Liver (tissue), 9 donors: Measurements from ENCODE around the gene SYNJ2. TPM values are rescaled to one million over a fixed set of nuclear protein-coding genes. Genes with fewer than 3 reads are reported as not detected.

ENCODE experiments used
- DNase-seq: peaks from one replicate; pipeline ENCODE4 v3.0.0-alpha.2; 2017; ENCODE audit warnings: low spot score
- H3K27ac ChIP-seq, 2 donors: one replicate each; pipeline ENCODE4 v1.7.0; 2013; ENCODE audit warnings: inconsistent platforms in 2 of 2, low read length in 2 of 2, control low read depth in 1 of 2, low read depth in 1 of 2, mild to moderate bottlenecking in 1 of 2
- H3K27me3 ChIP-seq, 4 donors: one replicate each; pipeline versions ENCODE4 v1.6.1 to v1.7.0; 2013; ENCODE audit warnings: low read length in 3 of 4, inconsistent platforms in 1 of 4, mild to moderate bottlenecking in 1 of 4, moderate library complexity in 1 of 4; ENCODE audit not compliant: control insufficient read depth in 4 of 4, insufficient read depth in 4 of 4
- H3K36me3 ChIP-seq, 4 donors: one replicate each; pipeline versions ENCODE4 v1.6.1 to v1.7.0; 2013; ENCODE audit warnings: low read length in 3 of 4, mild to moderate bottlenecking in 3 of 4, low read depth in 1 of 4, moderate library complexity in 1 of 4; ENCODE audit not compliant: control insufficient read depth in 4 of 4, insufficient read depth in 3 of 4
- H3K4me1 ChIP-seq, 4 donors: one replicate each; pipeline versions ENCODE4 v1.6.1 to v1.7.0; 2013; ENCODE audit warnings: low read length in 3 of 4, mild to moderate bottlenecking in 3 of 4, moderate library complexity in 1 of 4; ENCODE audit not compliant: control insufficient read depth in 4 of 4, insufficient read depth in 4 of 4
- H3K4me3 ChIP-seq, 3 donors: one replicate each; pipeline versions ENCODE4 v1.6.1 to v1.7.0; 2013; ENCODE audit warnings: low read length in 3 of 3, control low read depth in 1 of 3, low read depth in 1 of 3, mild to moderate bottlenecking in 1 of 3
- H3K9ac ChIP-seq, 2 donors: one replicate each; pipeline ENCODE4 v1.7.0; 2013; ENCODE audit warnings: low read length in 2 of 2, mild to moderate bottlenecking in 2 of 2, moderate library complexity in 2 of 2, control low read depth in 1 of 2, low read depth in 1 of 2
- H3K9me3 ChIP-seq, 4 donors: one replicate each; pipeline versions ENCODE4 v1.6.1 to v1.7.0; 2013; ENCODE audit warnings: low read length in 3 of 4; ENCODE audit not compliant: control insufficient read depth in 4 of 4
- EGR1 ChIP-seq, 2 donors: IDR thresholded peaks; 2 replicates each; pipeline ENCODE4 v1.6.1; 2016 to 2018; ENCODE audit warnings: antibody characterized with exemption in 2 of 2, low read depth in 2 of 2
- FOXA1 ChIP-seq: IDR thresholded peaks from 2 replicates; pipeline ENCODE4 v1.6.1; 2016; ENCODE audit warnings: antibody characterized with exemption
- FOXA2 ChIP-seq: IDR thresholded peaks from 2 replicates; pipeline ENCODE4 v1.6.1; 2016; ENCODE audit warnings: antibody characterized with exemption
- GABPA ChIP-seq, 2 donors: IDR thresholded peaks in 1 of 2; conservative IDR thresholded peaks in 1 of 2; 2 replicates each; pipeline ENCODE4 v1.6.1; 2016; ENCODE audit warnings: antibody characterized with exemption in 2 of 2, mild to moderate bottlenecking in 1 of 2, moderate library complexity in 1 of 2
- HNF4A ChIP-seq, 2 donors: conservative IDR thresholded peaks; 2 replicates each; pipeline ENCODE4 v1.6.1; 2016; ENCODE audit warnings: antibody characterized with exemption in 2 of 2, mild to moderate bottlenecking in 2 of 2
- HNF4G ChIP-seq: IDR thresholded peaks from 2 replicates; pipeline ENCODE4 v1.6.1; 2016; ENCODE audit warnings: antibody characterized with exemption
- JUND ChIP-seq, 2 donors: IDR thresholded peaks; 2 replicates each; pipeline ENCODE4 v1.6.1; 2016; ENCODE audit warnings: antibody characterized with exemption in 2 of 2
- RXRA ChIP-seq, 2 donors: IDR thresholded peaks; 2 replicates each; pipeline ENCODE4 v1.6.1; 2017 to 2018; ENCODE audit warnings: antibody characterized with exemption in 2 of 2, mild to moderate bottlenecking in 1 of 2
- TAF1 ChIP-seq: conservative IDR thresholded peaks from 2 replicates; pipeline ENCODE4 v1.6.1; 2016; ENCODE audit warnings: antibody characterized with exemption, mild to moderate bottlenecking
- YY1 ChIP-seq: IDR thresholded peaks from 2 replicates; pipeline ENCODE4 v1.6.1; 2016; ENCODE audit warnings: antibody characterized with exemption, mild to moderate bottlenecking
- WGBS: extraction: QIAGEN DNeasy Blood & Tissue Kit; methylation state at CpG from one replicate; pipeline ENCODE4 v1.1.7; 2013; 5-methylcytosine and 5-hydroxymethylcytosine counted together
- polyA plus RNA-seq, 2 donors: library from polyadenylated mRNA; stranded (reverse) in 1 of 2; unstranded in 1 of 2; fragments of 200-250 nt in 1 of 2; fragments of >200 nt in 1 of 2; fragmentation: Nextera tagmentation in 1 of 2; extraction: Ambion mirVana in 1 of 2; gene quantifications; one replicate each; pipeline versions ENCODE4 v1.2.1 to v1.2.3, GENCODE V29; 2013 to 2015
- total RNA-seq, 2 donors: library from RNA; depleted of rRNA; stranded (reverse); fragments of >200 nt; gene quantifications; one replicate each; pipeline ENCODE4 v1.2.3, GENCODE V29; 2014
- TF ChIP-seq, protein P1 (sequence below): IDR thresholded peaks from 2 replicates; pipeline ENCODE4 v1.6.1; 2016; ENCODE audit warnings: antibody characterized with exemption
- donor health status: healthy.
- donor health status: healthy.
- donor health status: healthy.
- donor health status: healthy.
- donor health status: healthy.

SYNJ2 gene
- total and polyA plus RNA-seq, 4 donors: 2.4 to 8.9 (median 3.2) TPM

DNA sequence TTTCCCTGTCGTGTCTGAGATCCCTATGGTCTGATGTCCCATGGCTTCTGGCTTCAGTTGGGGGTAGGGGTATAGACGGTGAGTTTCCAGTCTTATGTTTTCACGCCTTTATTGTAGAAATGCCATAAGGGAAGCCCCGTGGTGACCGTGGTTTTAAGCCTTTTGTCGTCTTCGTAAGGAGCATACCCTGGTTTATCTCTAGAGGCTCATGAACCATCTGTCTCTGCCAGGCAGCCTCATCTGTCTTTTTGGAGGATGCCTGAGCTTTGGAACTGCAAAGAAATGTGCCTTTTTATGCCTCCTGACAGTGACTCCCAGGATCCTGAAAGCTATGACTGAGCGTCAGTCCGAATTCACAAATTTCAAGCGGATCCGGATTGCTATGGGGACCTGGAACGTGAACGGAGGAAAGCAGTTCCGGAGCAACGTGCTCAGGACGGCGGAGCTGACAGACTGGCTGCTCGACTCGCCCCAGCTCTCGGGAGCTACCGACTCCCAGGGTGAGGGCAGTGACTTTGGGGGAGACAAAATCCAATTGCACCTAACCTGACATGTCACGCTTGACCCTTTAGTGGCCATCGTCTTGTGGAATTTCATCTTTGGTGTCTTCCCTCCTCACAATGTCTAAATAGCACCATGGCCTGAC lies 84.6 kb downstream of the SYNJ2 start:
- H3K27me3 ChIP-seq: no peaks in the 10 kb centered on the region
- WGBS: 94% methylated on average over 23 of the region's 23 CpGs
- no peak for TF ChIP-seq HNF4G
- no peak for TF ChIP-seq GABPA (IDR thresholded peaks at IDR 0.05 in 1 of 2, conservative IDR thresholded peaks at IDR 0.05 in 1 of 2)
- no peak for TF ChIP-seq EGR1 (IDR thresholded peaks at IDR 0.05; ENCODE audit: low read depth in 2 of 2)
- TF ChIP-seq YY1: no peak

DNA sequence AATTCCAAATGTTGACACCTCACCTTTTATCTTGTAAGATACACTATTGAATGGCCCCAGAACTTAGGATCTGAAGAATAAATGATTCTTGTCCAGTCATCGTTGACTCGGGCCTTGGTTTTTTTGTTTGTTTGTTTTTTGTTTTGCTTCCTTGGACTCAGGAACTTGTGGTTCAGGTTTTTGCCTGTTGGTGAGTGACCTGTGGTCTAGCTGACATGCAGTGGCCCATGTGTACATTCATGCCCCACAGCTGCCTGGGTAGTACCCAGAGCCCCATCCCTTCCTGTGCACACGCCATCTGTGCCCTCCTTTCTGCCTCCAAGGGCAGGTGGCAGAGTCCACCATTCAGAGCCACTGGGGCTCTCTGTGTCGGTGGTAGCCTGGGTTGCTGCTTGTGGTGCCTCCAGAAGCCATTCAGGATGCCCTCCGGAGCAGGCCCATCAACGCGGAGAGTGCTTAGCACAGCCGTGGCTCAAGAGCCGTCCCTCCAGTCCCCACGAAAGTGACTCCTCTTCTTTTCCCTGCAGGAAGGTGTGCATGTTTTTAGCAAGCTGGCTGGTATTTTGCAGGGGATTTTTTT lies 85.9 kb downstream of the SYNJ2 start:
- no peak overlapping the region for H3K4me3 ChIP-seq
- no peak for DNase-seq
- no peak overlapping the region for H3K9ac ChIP-seq
- 94% methylated on average over 10 of the region's 10 CpGs for WGBS
- peaks cover 2 to 41% (median 14%) of the 10 kb centered on the region in 4 donors for H3K36me3 ChIP-seq
- no peaks in the 10 kb centered on the region for H3K4me1 ChIP-seq
- no peaks in the 10 kb centered on the region for H3K27me3 ChIP-seq
- no peaks in the 10 kb centered on the region for H3K9me3 ChIP-seq
- H3K27ac ChIP-seq: no peak overlapping the region
- TF ChIP-seq JUND (IDR thresholded peaks at IDR 0.05): no peak
- no peak for TF ChIP-seq EGR1 (IDR thresholded peaks at IDR 0.05; ENCODE audit: low read depth in 2 of 2)
- no peak for TF ChIP-seq HNF4A (conservative IDR thresholded peaks at IDR 0.05)

More for the DNA sequence above, 84.6 kb downstream of the SYNJ2 start:
- Histone ChIP-seq H3K9ac (no peak overlapping the region), H3K4me1 (no peaks in the 10 kb centered on the region), H3K4me3 (no peak overlapping the region), H3K27ac (no peak overlapping the region), H3K9me3 (no peaks in the 10 kb centered on the region), H3K36me3 (peaks cover 2 to 47% (median 14%) of the 10 kb centered on the region in 4 donors)
- DNase-seq: no peak

GRCh38 chr6:158068156-158068892 lies 86.7 kb downstream of the SYNJ2 start:
- TF ChIP-seq HNF4A (conservative IDR thresholded peaks at IDR 0.05) (no peak), JUND (IDR thresholded peaks at IDR 0.05) (no peak), TAF1 (no peak), FOXA1 (no peak), FOXA2 (no peak), RXRA (IDR thresholded peaks at IDR 0.05) (no peak)
- TF ChIP-seq, protein P1, sequence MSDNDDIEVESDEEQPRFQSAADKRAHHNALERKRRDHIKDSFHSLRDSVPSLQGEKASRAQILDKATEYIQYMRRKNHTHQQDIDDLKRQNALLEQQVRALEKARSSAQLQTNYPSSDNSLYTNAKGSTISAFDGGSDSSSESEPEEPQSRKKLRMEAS: no peak
- WGBS: 95% methylated on average over 10 of the region's 10 CpGs
- Histone ChIP-seq H3K36me3 (peaks cover 2 to 41% (median 14%) of the 10 kb centered on the region in 4 donors), H3K4me3 (no peak overlapping the region), H3K9ac (no peak overlapping the region), H3K9me3 (no peaks in the 10 kb centered on the region), H3K27ac (no peak overlapping the region), H3K27me3 (no peaks in the 10 kb centered on the region), H3K4me1 (no peaks in the 10 kb centered on the region)
- no peak for DNase-seq
